Natural killer cell treated with Interleukin-12 subunit alpha and Interleukin-12 subunit beta and Interleukin-15 and Interleukin-18, amount 100 ng/mL, for 72 hours (primary cell): ENCODE measurements around the gene DPH3. TPM values are rescaled to one million over a fixed set of nuclear protein-coding genes. Genes with fewer than 3 reads are reported as not detected.

ENCODE experiments used
- ATAC-seq, 2 donors: fragments of 150-1000 bp; cut with Tn5 transposase in 1 of 2; sonication (Bioruptor Pico), chemical (Tn5 transposase) in 1 of 2; 2 replicates each; pipeline ENCODE4 v1.10.0; 2021
- DNase-seq: peaks from one replicate; pipeline ENCODE4 v3.0.0; 2022; ENCODE audit warnings: low spot score
- H3K27ac Mint-ChIP-seq, 2 donors: 1 replicate in 1 of 2; 2 replicates in 1 of 2; pipeline ENCODE4 v1.8.0; 2022; ENCODE audit warnings: mixed read lengths in 2 of 2, mild to moderate bottlenecking in 1 of 2, moderate library complexity in 1 of 2
- H3K27me3 Mint-ChIP-seq, 2 donors: 1 replicate in 1 of 2; 2 replicates in 1 of 2; pipeline ENCODE4 v1.8.0; 2022; ENCODE audit warnings: mixed read lengths in 2 of 2
- H3K36me3 Mint-ChIP-seq: one replicate; pipeline ENCODE4 v1.8.0; 2022; ENCODE audit warnings: mixed read lengths
- H3K4me1 Mint-ChIP-seq, 2 donors: 1 replicate in 1 of 2; 2 replicates in 1 of 2; pipeline ENCODE4 v1.8.0; 2022; ENCODE audit warnings: low read depth in 2 of 2, mixed read lengths in 2 of 2, mild to moderate bottlenecking in 1 of 2
- H3K4me3 Mint-ChIP-seq: one replicate; pipeline ENCODE4 v1.8.0; 2022; ENCODE audit warnings: mixed read lengths
- H3K9me3 Mint-ChIP-seq: 2 replicates; pipeline ENCODE4 v1.8.0; 2022; ENCODE audit warnings: mixed read lengths
- total RNA-seq, 2 donors: library from RNA; stranded (reverse); gene quantifications; one replicate each; pipeline ENCODE4 v1.2.3, GENCODE V29; 2022

Gene DPH3
- total RNA-seq, 2 donors from 2014 or later = 24.4 to 25.7 TPM

DNA sequence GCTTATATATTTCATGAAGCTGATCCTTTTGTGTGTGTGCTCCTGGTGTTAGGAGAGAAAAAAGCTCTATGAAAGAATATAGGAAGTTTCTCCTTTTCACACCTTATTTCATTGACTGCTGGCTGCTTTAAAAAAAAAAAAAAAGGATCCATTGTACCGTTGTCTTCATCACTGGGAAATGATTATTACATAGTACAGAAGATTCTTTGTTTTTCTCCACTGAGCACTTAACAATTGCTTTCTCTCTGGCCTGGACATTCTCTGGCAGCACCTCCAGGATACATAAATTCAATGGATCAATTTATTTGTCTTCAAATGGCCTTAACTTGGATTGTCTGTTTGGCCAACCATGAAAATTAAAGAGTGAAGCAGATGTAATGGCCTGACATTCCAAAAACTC, 37.2 kb downstream of the DPH3 start:
- no peaks in the 10 kb centered on the region for H3K36me3 Mint-ChIP-seq
- no peak overlapping the region for H3K27ac Mint-ChIP-seq
- ATAC-seq (no peak), DNase-seq (no peak)
- peaks cover 3% of the 10 kb centered on the region for H3K9me3 Mint-ChIP-seq
- H3K27me3 Mint-ChIP-seq = peaks cover 0 to 8% of the 10 kb centered on the region in 2 donors
- H3K4me3 Mint-ChIP-seq = no peak overlapping the region
- H3K4me1 Mint-ChIP-seq = peaks cover 0 to 3% of the 10 kb centered on the region in 2 donors

DNA sequence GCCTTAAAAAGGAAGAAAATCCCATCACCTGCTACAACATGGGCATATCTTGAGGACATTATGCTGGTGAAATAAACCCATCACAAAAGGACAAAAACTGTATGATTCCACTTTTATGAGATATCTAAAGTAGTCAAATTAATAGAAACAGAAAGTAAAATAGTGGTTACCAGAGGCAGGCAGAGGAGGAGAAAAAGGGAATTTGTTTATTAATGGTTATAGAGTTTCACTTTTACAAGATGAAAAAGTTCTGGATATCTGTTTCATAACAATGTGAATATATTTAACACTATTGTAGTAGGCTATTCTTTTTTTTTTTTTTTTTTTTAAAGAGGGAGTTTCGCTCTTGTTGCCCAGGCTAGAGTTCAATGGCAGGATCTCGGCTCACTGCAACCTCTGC, 40.4 kb downstream of the DPH3 start:
- DNase-seq = no peak
- no peak overlapping the region for H3K4me3 Mint-ChIP-seq
- H3K9me3 Mint-ChIP-seq = peaks cover 3% of the 10 kb centered on the region
- peaks cover 0 to 3% of the 10 kb centered on the region in 2 donors for H3K4me1 Mint-ChIP-seq
- H3K36me3 Mint-ChIP-seq = no peaks in the 10 kb centered on the region
- peaks cover 0 to 7% of the 10 kb centered on the region in 2 donors for H3K27me3 Mint-ChIP-seq
- no peak for ATAC-seq
- H3K27ac Mint-ChIP-seq = no peak overlapping the region

DNA sequence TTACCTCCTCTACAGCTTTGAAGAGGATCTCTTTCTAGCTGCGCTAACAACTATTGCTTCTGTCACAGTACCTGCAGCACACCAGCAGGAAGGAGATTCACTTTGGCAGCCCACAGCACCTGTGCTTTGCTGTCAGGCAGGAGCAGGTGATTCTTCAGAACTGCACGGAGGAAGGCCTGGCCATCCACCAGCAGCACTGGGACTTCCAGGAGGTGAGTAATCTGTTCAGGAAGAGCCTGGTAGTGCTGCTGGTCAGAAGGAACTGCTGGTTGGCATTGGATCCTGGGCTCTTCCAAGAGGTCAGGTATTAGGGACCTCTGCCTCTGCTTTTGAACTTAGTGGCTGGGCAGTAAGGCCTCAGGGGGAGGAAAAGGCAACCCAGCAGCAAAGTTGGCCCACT, 42.2 kb downstream of the DPH3 start:
- H3K4me1 Mint-ChIP-seq = peaks cover 0 to 3% of the 10 kb centered on the region in 2 donors
- ATAC-seq (peak in 1 of 2 donors; percentile 43), DNase-seq (no peak)
- H3K27me3 Mint-ChIP-seq = peaks cover 0 to 6% of the 10 kb centered on the region in 2 donors
- no peak overlapping the region for H3K4me3 Mint-ChIP-seq
- no peak overlapping the region for H3K27ac Mint-ChIP-seq
- H3K9me3 Mint-ChIP-seq = peaks cover 3% of the 10 kb centered on the region
- no peaks in the 10 kb centered on the region for H3K36me3 Mint-ChIP-seq

DNA sequence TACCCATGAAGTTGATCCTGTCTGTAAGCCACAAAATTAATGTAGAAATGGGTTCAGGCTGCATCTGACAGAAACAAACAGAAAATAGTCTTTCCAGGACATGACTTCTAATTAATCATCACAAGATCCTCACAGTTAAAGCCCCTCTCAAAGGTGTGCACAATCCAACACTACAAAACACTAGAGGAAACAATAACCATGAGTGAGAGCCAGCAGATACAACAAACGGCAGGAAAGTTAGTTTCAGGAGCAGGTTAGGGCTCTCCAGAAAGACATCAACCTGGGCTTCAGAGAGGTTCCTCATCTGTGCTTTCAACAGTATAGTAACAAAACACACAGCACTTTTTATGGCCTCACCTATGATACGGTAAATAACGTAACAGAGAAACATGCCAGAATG, 42.8 kb downstream of the DPH3 start:
- H3K4me1 Mint-ChIP-seq = peaks cover 0 to 3% of the 10 kb centered on the region in 2 donors
- ATAC-seq (no peak), DNase-seq (no peak)
- H3K36me3 Mint-ChIP-seq = no peaks in the 10 kb centered on the region
- H3K9me3 Mint-ChIP-seq = peaks cover 3% of the 10 kb centered on the region
- no peak overlapping the region for H3K27ac Mint-ChIP-seq
- H3K4me3 Mint-ChIP-seq = no peak overlapping the region
- H3K27me3 Mint-ChIP-seq = peaks cover 0 to 7% of the 10 kb centered on the region in 2 donors

DNA sequence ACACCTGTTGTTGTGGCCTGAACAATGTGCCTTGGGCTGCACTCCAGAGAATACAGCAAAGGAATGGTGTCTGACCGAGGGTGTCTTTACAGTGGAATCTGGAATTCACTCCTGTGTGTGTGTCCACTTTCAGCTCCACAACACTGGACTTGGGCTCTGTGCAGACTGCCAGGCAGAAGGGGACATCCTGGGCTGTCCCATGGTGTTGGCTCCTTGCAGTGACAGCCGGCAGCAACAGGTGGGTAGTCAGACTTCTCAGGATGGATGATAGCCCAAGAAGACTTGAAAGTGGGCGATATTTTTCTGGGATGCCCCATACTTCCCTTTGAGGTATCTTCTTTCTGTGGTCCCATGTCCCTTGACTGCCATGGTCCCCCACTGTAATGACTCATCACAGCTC, 45.0 kb downstream of the DPH3 start:
- DNase-seq (no peak), ATAC-seq (peak in 1 of 2 donors; percentile 11)
- Mint-ChIP-seq H3K4me1 (no peaks in the 10 kb centered on the region), H3K9me3 (no peaks in the 10 kb centered on the region), H3K36me3 (no peaks in the 10 kb centered on the region), H3K27ac (no peak overlapping the region), H3K4me3 (no peak overlapping the region), H3K27me3 (peaks cover 5 to 7% of the 10 kb centered on the region in 2 donors)

DNA sequence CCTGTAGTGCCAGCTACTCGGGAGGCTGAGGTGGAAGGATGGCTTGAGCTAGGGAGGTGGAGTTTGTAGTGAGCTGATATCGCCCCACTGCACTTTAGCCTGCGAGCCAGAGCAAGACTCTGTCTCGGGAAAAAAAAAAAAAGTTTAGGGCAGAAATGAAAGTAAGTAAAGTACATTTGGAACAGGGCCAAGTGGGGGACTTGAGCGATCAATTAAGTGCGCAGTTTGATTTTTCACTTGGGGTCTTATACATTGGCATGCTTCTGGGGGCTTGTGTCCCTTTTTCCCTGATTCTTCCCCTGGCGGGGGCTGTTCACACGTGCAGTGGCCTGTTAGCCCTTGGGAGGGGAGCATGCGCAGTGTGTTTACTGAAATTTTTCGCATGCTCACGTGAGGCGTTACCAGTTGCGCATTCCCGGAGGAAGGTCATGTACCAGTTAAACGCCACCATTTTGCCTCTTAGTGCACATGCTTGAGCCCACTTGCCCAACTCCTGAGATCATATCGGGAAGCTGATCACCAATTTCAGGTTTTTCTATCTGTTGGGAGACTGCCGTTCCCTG, 48.3 kb downstream of the DPH3 start:
- Mint-ChIP-seq H3K4me3 (no peak overlapping the region), H3K36me3 (no peaks in the 10 kb centered on the region), H3K9me3 (no peaks in the 10 kb centered on the region), H3K27me3 (peaks cover 7% of the 10 kb centered on the region in 2 donors), H3K4me1 (no peaks in the 10 kb centered on the region), H3K27ac (no peak overlapping the region)
- no peak for DNase-seq
- ATAC-seq = no peak

DNA sequence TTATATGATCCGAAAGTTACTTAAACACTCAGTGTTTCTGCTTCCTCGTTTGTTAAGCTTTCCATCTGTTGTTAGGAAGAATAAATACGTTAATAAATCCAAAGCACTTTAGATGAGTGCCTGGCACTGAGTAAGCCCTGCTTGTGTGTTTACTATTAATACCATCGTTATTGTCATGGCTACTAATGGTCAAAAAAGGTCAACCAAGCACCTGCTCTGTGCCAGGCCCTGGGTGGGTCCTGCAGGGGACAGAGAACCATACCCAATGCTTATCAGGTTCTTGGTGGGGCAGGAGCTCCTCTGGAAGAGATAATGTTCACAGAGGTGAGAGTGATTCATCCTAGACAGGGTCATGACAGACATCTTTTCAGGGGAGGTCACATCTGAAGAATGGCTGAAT, 50.4 kb downstream of the DPH3 start:
- H3K4me1 Mint-ChIP-seq = no peaks in the 10 kb centered on the region
- H3K27me3 Mint-ChIP-seq = peaks cover 7% of the 10 kb centered on the region in 2 donors
- ATAC-seq = no peak
- H3K36me3 Mint-ChIP-seq = no peaks in the 10 kb centered on the region
- no peak overlapping the region for H3K27ac Mint-ChIP-seq
- H3K9me3 Mint-ChIP-seq = no peaks in the 10 kb centered on the region
- no peak for DNase-seq
- no peak overlapping the region for H3K4me3 Mint-ChIP-seq

DNA sequence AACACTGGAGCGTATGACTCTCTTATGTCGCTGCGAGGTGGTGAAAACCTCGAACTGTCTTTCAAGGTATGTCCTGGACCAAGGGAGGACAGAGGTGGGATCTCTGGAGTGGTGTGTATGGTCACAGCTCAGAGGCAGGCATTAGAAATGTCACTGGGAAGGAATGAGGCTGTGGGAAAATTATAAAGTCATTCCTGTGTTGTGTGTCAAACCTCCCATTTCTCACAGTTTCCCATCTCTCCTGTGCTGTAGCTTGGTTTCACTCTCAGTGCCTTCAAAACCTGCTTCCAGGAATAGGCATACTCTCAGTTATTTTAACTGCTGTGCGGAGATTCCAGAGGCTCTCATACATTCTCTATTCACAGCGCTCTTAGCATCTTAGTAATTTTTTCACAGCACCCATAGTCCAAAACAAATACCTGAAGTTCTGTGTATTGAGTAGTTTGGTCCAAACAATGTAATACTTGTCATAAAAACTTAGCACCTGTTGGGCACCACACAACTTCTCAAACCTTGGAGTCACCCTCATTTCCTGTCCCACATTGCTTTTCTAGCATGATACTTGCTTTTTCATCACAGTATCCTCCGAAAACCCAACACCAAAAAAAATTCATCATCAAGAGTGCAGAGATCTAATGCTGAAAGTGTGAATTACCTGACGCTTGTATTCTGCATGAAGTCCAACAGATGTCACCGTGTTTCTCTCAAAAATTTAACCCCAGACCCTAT, 53.4 kb downstream of the DPH3 start:
- ATAC-seq = no peak
- no peaks in the 10 kb centered on the region for H3K4me1 Mint-ChIP-seq

More for the DNA sequence above, 53.4 kb downstream of the DPH3 start:
- H3K4me3 Mint-ChIP-seq = no peak overlapping the region
- H3K27ac Mint-ChIP-seq = no peak overlapping the region
- DNase-seq = no peak
- H3K36me3 Mint-ChIP-seq = no peaks in the 10 kb centered on the region
- no peaks in the 10 kb centered on the region for H3K9me3 Mint-ChIP-seq
- peaks cover 2 to 7% of the 10 kb centered on the region in 2 donors for H3K27me3 Mint-ChIP-seq

Other genes with a start within 250 kb of the DPH3 start
- gene GALNT15, start 90.3 kb downstream of the DPH3 start, total RNA-seq = not detected
- gene OXNAD1, start 269 bp upstream of the DPH3 start, total RNA-seq = 10 to 100 TPM; 16.0 to 31.4 TPM
- 100 to 1,000 TPM; 194 to 201 TPM for gene RFTN1, start 248.8 kb upstream of the DPH3 start, total RNA-seq